Measurements from ENCODE around the gene NDRG4.

The NDRG4 gene

GRCh38 chr16:58495521-58496331, 4.2 kb upstream of the NDRG4 start:
- no peak for DNase-seq

DNA sequence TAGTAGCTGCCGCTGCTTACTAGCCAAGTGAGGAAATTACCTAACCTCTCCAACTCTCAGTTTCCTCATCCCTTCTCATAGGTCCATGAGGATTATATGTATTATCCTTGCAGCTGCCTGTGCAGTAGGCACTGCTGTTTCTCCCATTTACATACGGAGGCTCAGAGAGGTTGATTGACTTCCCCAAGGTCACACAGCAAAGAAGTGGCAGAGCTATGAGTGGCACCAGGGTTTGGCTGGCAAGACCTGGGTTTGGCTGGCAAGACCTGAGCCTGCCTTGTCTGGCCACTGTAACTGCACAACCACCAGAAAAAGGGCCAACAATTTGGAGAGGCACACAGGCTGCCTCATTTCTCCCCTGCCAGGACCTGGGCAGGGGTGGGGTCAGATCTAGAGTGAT, 2.5 kb upstream of the NDRG4 start:
- DNase-seq, result no peak

DNA sequence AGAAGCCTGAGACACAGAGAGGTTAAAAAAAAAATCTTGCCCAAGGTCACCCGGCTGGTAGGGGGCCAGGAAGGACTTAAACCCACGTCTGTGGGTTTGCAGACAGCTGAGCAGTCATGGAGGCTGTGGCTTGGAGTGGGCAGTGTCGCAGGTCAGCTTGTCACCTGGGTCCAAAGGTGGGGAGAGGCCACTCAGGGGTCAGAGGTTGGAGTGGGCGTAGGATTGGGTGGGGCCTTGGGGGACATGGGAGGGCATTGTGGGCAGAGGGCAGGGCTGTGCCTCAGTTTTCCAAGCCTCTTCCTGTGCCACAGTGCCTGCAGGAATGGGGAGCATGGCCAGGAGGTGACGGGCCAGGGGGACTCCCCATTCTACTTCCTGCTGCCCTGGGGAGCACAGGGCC, 2.0 kb upstream of the NDRG4 start:
- DNase-seq, result no peak

DNA sequence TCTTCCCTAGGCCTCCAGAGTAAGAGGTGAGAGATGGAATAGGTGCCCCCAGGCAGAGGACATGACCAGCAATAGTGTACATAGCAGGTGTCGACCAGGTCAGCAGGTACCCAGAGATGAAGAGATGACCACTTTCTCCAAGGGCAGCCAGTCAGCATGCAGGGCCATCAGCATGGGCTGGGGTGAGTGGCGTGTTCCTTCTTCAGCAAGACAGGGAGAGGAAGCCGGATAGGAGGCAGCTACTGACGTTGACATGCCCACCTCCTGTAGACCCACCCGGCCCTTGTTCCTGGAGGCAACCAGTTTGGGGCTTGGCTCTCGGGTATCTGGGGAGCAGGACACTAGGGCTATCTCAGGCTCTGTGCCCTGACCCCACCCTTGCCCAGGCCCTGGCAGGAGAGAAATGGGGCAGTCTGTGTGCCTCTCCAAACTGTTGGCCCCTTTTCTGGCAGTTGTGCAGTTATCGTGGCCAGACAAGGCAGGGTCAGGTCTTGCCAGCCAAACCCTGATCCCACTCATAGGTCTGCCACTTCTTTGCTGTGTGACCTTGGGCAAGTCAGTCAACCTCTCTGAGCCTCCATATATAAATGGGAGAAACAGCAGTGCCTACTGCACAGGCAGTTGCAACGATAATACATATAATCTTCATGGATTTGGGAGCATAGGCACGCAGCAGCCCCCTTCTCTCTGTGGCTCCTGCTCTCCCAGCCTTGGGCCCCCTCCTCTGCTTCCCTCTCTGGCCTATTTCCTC, 1.4 kb upstream of the NDRG4 start:
- no peak for DNase-seq

GRCh38 chr16:58499092-58499511, 841 bp upstream of the NDRG4 start:
- DNase-seq, result no peak

GRCh38 chr16:58500430-58501241, 693 bp downstream of the NDRG4 start:
- peak; percentile 68 for DNase-seq

DNA sequence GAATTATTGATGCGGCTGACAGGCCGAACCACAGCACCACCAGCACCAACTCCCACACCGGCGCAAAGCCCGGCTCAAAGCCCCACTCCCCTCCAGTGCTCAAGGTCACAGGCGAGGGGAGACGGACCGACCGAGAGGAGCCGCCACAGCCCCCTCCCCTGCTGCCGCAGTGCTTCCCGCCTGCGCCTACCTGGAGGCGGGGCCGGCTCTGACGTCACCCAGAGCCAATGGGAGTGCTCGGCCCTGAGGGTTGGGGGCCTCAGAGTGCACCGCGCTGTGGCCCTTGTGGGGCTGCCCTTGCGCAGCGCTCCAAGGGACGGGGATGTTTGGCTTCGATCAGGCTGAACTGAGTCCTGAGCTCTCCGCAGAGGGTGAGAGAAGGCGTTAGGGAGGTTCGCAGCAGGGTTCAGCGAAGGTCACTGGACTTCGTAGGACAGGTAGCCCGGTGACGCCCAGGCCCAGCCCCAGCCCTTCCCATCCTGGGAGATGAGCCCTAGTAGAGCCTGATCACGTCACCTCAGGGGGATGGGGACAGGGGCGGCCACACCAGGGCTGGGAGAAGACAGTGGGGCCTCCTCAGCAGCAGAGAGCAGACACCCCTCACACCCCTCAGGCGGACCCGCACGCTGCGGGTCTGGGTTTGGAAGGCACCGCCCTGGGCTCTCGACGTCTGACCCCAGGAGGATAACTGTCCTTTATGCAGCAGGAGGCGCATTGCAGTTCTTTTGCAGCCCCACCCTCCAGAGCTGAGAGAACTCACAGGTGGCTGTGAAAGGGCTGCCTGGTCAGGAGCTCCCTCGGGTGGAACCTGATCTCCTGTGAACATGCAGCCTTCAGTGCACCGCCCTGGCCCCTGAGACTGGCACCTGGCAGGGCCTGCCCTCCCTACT, 1.5 kb downstream of the NDRG4 start:
- peak; percentile 73 for DNase-seq

DNA sequence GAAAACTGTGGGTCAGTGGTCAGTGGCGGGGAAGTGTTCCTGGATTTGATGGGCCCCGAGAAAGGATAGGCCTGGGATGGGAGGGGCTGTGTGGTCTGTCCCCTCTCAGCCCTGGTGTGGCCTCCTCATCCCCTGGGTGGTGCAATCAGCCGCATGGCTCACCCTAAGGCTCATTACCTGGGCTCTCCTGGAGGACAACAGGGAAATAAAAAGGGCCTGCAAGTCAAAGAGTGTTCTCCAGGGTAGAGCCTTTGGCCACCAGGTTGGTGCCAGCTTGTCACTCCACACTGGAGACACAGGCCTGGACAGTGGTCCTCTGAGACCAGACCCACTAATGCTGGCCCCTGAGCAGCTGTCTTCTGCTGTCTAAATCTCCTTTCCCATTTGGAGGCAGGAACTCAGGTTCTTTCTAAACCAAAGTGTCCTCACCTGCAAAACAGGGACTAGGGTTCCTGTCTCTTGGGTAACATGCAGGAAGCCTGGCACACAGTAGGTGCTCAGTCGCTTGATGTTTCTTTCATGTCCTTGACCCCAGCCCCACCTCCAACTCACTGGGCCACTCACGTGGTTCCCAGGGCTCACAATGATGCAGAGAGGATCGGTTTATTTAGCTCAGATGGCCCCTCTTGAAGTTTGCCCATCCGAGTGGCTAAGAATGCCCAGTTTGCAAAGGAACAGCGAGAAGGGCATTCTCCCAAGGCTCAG, 2.4 kb downstream of the NDRG4 start:
- no peak for DNase-seq

DNA sequence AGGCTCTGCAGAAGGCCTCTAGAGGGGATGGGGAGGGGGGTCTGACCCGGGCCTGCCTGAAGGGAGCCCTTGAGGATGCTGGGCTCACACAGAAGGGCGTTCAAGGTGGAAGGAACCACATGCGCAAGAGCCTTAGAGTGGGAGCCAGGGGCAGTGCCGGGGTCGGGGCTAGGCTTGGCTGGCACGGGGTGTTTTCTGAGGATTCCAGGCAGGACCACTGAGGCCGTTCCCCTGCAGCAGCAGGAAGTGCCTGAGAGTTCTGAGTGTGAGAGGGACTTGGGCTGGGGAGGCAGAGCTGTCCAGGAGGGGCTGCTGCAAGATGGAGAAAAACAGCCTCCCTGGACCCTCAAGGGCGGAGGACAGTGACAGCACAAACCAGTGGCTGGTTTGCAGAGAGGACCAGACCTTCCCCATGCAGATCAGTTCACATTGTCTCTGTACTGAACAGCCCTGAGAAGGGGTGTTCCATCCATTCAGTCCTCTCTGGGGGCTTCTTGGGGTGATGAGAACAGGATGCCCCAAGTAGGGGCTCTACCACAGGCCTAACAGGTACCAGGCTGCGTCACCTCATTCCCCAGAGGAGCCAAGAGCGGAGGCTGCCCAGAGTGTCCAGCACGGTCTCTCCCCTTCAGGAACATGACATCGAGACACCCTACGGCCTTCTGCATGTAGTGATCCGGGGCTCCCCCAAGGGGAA, 3.4 kb downstream of the NDRG4 start:
- no peak for DNase-seq

GRCh38 chr16:58503863-58504688, 4.1 kb downstream of the NDRG4 start:
- no peak for DNase-seq

GRCh38 chr16:58506241-58507194, 6.6 kb downstream of the NDRG4 start:
- no peak for DNase-seq

DNA sequence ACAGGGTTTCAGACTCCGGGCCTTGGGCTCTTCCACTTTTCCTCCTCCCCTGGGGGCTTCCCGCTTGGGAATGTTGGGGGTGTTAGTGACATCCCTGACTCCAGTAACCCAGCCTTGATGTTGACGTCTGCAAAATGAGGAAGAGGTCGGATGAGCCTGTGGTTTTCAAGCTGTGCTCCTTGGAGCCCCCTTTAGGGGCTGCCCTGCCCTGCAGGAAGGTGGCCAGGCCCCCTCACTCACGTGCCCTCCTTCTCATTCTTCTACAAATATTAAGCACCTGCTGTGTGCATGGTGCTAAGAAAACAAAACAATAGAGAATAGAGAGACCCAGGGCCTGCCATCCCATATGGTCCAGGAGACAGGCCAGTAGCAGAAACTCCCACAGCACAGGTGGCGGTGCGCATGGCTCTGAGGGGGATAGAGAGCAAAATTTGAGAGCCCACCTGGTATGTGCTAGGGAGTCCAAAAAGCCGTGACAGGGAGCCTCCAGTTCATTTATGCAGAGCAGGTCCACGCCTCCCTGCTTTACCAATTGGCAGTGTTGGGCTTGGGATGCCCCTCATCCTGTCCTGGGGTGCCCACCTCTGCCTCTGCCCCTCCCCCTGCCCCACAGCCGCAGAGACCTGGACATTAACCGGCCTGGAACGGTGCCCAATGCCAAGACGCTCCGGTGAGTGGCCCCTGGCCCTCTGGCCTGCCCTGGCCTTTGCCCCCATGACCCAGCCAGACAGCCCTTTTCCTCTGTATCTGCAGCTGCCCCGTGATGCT, 7.4 kb downstream of the NDRG4 start:
- DNase-seq, result no peak

DNA sequence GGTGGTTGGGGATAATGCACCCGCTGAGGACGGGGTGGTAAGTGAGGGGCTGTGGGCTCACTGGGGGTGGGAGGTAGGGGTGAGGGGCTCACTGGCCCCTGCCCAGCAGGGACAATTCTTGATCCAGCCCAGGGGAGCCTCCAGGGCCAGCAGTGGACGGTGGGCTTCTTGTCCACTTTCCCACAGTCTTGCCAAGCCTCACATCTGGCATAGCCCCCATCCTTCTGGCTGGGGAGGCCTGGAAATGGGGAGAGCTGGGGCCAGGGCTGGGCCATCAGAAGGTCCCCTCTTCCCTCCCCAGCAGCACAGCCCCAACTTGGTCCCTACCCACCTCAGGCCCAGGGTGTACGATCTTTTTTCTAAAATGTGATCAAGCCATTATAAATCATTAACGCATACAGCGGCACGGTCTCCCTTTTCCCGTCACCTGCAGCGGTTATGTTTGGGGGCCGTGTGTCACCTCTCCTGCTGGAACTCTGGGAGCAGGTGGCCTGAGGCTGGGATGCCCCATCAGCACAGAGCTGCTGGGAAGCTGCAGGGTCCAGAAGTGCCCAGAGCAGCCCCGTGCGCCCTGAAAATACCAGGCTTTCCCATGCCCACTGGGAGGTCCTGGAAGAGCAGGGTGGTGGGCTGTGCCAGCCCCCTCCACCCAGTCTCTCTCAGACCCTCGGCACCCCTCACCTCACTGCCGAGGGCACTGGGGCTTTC, 8.2 kb downstream of the NDRG4 start:
- DNase-seq, result no peak

DNA sequence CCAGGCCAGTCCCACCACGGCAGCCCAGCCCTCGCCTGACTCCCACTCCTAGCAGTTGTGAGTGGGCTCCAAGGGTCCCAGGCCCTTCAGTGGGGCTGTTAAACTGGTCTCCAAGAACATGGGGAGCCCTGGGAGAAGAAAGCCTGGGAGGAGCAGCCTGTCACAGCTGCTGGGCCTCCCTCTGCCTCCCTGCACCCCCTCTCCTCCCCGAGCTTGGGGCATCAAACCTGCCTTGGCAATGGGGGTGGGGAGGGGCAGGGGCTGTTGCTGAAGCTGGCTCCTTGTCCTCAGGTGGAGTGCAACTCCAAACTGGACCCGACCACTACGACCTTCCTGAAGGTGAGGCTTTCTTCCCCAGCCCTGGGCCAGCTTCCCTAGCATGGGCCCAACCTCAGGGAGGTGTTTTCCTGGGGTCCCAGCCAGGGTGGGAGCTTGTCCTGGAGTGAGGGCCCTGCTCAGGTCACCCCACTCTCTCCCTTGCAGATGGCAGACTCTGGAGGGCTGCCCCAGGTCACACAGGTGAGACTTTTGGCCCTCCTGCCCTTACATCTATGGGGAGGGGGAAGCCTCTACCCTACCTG, 8.8 kb downstream of the NDRG4 start:
- no peak for DNase-seq

DNA sequence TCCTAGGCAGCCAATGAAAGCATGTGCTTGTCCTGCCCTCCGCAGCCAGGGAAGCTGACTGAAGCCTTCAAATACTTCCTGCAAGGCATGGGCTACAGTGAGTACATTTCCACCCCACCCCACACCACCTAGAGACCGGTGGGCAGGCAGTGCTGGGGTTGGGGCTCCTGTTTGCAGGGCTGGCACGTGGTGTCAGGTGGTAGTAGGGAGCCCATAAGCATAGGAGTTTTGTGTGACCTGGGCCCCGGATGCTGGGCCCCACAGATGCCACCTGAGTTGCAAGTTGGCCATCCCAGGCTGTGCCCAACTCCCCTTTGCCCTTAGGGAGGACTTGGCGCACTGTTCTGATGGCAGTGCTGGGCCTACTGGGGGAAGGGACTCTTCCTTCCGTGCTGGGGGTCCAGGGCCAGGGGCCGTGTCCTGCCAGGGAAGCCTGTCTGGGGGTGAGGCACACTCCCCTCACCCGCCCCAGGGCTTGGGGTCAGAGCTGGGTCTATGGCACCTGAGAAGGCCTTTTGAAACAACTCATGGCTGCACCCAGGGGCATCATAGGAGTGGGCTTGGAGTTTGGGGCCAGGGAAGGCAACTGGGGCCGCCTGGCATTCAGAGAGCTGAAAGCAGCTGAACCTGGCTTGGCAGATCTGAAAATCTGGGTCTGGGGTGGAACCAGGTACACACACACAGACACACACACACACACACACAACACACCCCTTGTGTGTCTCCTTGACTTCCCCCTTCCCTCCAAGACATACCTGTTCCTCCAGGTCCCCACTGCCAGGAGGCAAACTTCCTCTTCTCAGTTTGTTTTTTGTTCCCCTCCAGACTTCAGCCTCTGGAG, 9.5 kb downstream of the NDRG4 start:
- no peak for DNase-seq

GRCh38 chr16:58510097-58510775, 10.3 kb downstream of the NDRG4 start:
- no peak for DNase-seq
